ENCODE results near the gene RUNDC1. TPM values are rescaled to one million over a fixed set of nuclear protein-coding genes. Genes with fewer than 3 reads are reported as not detected.
"Not testable (repeated sequence)": the region's sequence is repeated elsewhere in the genome, so short reads cannot be mapped to it uniquely, and the experiment has no call there.

Gene RUNDC1
- polyA plus RNA-seq, 4 donors = 15.4 to 17.0 (median 15.8) TPM

- no peak for DNase-seq (ENCODE audit: low read depth in 4 of 4, low spot score in 3 of 4)
These were observed 9.6 kb downstream of the RUNDC1 start for GRCh38 chr17:42989726-42990652.

- no peak for DNase-seq (ENCODE audit: low read depth in 4 of 4, low spot score in 3 of 4)
These were observed 11.1 kb downstream of the RUNDC1 start for GRCh38 chr17:42991471-42991870.

GRCh38 chr17:42992872-42993271, 12.5 kb downstream of the RUNDC1 start:
- DNase-seq (ENCODE audit: low read depth in 4 of 4, low spot score in 3 of 4) = no peak

- not testable (repeated sequence) for DNase-seq (ENCODE audit: low read depth in 4 of 4, low spot score in 3 of 4)
These were observed 13.5 kb downstream of the RUNDC1 start for GRCh38 chr17:42993913-42994312.

- DNase-seq (ENCODE audit: low read depth in 4 of 4, low spot score in 3 of 4) = no peak
These were observed 17.1 kb downstream of the RUNDC1 start for GRCh38 chr17:42997390-42997983.

GRCh38 chr17:42997984-42998938, 17.9 kb downstream of the RUNDC1 start, which contains the start of gene RPL27:
Gene RPL27, plus strand, starts transcription at chr17:42998419. Its CDS starts 332 bp downstream, at chr17:42998751.
- peak; percentile 99 to 100 (median 100) for DNase-seq (ENCODE audit: low read depth in 4 of 4, low spot score in 3 of 4)

GRCh38 chr17:42999003-42999525, 18.7 kb downstream of the RUNDC1 start:
- DNase-seq (ENCODE audit: low read depth in 4 of 4, low spot score in 3 of 4) = no peak

GRCh38 chr17:43000894-43001293, 20.5 kb downstream of the RUNDC1 start:
- DNase-seq (ENCODE audit: low read depth in 4 of 4, low spot score in 3 of 4) = not testable (repeated sequence)

- no peak for DNase-seq (ENCODE audit: low read depth in 4 of 4, low spot score in 3 of 4)
These were observed 23.3 kb downstream of the RUNDC1 start for GRCh38 chr17:43003542-43004172.

GRCh38 chr17:43006639-43007551, 26.5 kb downstream of the RUNDC1 start, which contains the start of gene IFI35:
Gene IFI35, plus strand, starts transcription at chr17:43006784. Its CDS starts 164 bp downstream, at chr17:43006948.
- DNase-seq (ENCODE audit: low read depth in 4 of 4, low spot score in 3 of 4) = peak; percentile 34 to 59 (median 44)

- DNase-seq (ENCODE audit: low read depth in 4 of 4, low spot score in 3 of 4) = no peak
These were observed 30.4 kb downstream of the RUNDC1 start for GRCh38 chr17:43010667-43011308.

- no peak for DNase-seq (ENCODE audit: low read depth in 4 of 4, low spot score in 3 of 4)
These were observed 31.5 kb downstream of the RUNDC1 start for GRCh38 chr17:43011728-43012472.

- no peak for DNase-seq (ENCODE audit: low read depth in 4 of 4, low spot score in 3 of 4)
These were observed 32.9 kb downstream of the RUNDC1 start for GRCh38 chr17:43013296-43013695.

- DNase-seq (ENCODE audit: low read depth in 4 of 4, low spot score in 3 of 4) = no peak
These were observed 33.8 kb downstream of the RUNDC1 start for GRCh38 chr17:43014020-43014648.

GRCh38 chr17:43014649-43015542, 34.5 kb downstream of the RUNDC1 start:
- no peak for DNase-seq (ENCODE audit: low read depth in 4 of 4, low spot score in 3 of 4)

- DNase-seq (ENCODE audit: low read depth in 4 of 4, low spot score in 3 of 4) = no peak
These were observed 35.2 kb downstream of the RUNDC1 start for GRCh38 chr17:43015579-43015978.

All from right renal pelvis (tissue), 4 donors.